Liver (tissue), 9 donors: Measurements from ENCODE around the gene CSF3R. TPM values are rescaled to one million over a fixed set of nuclear protein-coding genes. Genes with fewer than 3 reads are reported as not detected.
"Not testable (repeated sequence)": the region's sequence is repeated elsewhere in the genome, so short reads cannot be mapped to it uniquely, and the experiment has no call there.

Experiments used
- DNase-seq: peaks from one replicate; pipeline ENCODE4 v3.0.0-alpha.2; 2017; ENCODE audit warnings: low spot score
- H3K27ac ChIP-seq, 2 donors: one replicate each; pipeline ENCODE4 v1.7.0; 2013; ENCODE audit warnings: inconsistent platforms in 2 of 2, low read length in 2 of 2, control low read depth in 1 of 2, low read depth in 1 of 2, mild to moderate bottlenecking in 1 of 2
- H3K27me3 ChIP-seq, 4 donors: one replicate each; pipeline versions ENCODE4 v1.6.1 to v1.7.0; 2013; ENCODE audit warnings: low read length in 3 of 4, inconsistent platforms in 1 of 4, mild to moderate bottlenecking in 1 of 4, moderate library complexity in 1 of 4; ENCODE audit not compliant: control insufficient read depth in 4 of 4, insufficient read depth in 4 of 4
- H3K36me3 ChIP-seq, 4 donors: one replicate each; pipeline versions ENCODE4 v1.6.1 to v1.7.0; 2013; ENCODE audit warnings: low read length in 3 of 4, mild to moderate bottlenecking in 3 of 4, low read depth in 1 of 4, moderate library complexity in 1 of 4; ENCODE audit not compliant: control insufficient read depth in 4 of 4, insufficient read depth in 3 of 4
- H3K4me1 ChIP-seq, 4 donors: one replicate each; pipeline versions ENCODE4 v1.6.1 to v1.7.0; 2013; ENCODE audit warnings: low read length in 3 of 4, mild to moderate bottlenecking in 3 of 4, moderate library complexity in 1 of 4; ENCODE audit not compliant: control insufficient read depth in 4 of 4, insufficient read depth in 4 of 4
- H3K4me3 ChIP-seq, 3 donors: one replicate each; pipeline versions ENCODE4 v1.6.1 to v1.7.0; 2013; ENCODE audit warnings: low read length in 3 of 3, control low read depth in 1 of 3, low read depth in 1 of 3, mild to moderate bottlenecking in 1 of 3
- H3K9ac ChIP-seq, 2 donors: one replicate each; pipeline ENCODE4 v1.7.0; 2013; ENCODE audit warnings: low read length in 2 of 2, mild to moderate bottlenecking in 2 of 2, moderate library complexity in 2 of 2, control low read depth in 1 of 2, low read depth in 1 of 2
- H3K9me3 ChIP-seq, 4 donors: one replicate each; pipeline versions ENCODE4 v1.6.1 to v1.7.0; 2013; ENCODE audit warnings: low read length in 3 of 4; ENCODE audit not compliant: control insufficient read depth in 4 of 4
- ATF3 ChIP-seq: IDR thresholded peaks from 2 replicates; pipeline ENCODE4 v1.6.1; 2016; ENCODE audit warnings: antibody characterized with exemption
- CTCF ChIP-seq: fragments of 150-350 bp; IDR thresholded peaks from 2 replicates; pipeline ENCODE4 v1.5.1; 2017; ENCODE audit warnings: improper control_type of control experiment, low read depth, low read length; ENCODE audit not compliant: missing input control
- FOXA1 ChIP-seq: IDR thresholded peaks from 2 replicates; pipeline ENCODE4 v1.6.1; 2016; ENCODE audit warnings: antibody characterized with exemption
- GABPA ChIP-seq, 2 donors: IDR thresholded peaks in 1 of 2; conservative IDR thresholded peaks in 1 of 2; 2 replicates each; pipeline ENCODE4 v1.6.1; 2016; ENCODE audit warnings: antibody characterized with exemption in 2 of 2, mild to moderate bottlenecking in 1 of 2, moderate library complexity in 1 of 2
- JUND ChIP-seq, 2 donors: IDR thresholded peaks; 2 replicates each; pipeline ENCODE4 v1.6.1; 2016; ENCODE audit warnings: antibody characterized with exemption in 2 of 2
- MAX ChIP-seq: IDR thresholded peaks from 2 replicates; pipeline ENCODE4 v1.6.1; 2016; ENCODE audit warnings: antibody characterized with exemption
- RAD21 ChIP-seq, 2 donors: IDR thresholded peaks; 2 replicates each; pipeline ENCODE4 v1.6.1; 2016; ENCODE audit warnings: antibody characterized with exemption in 2 of 2, mild to moderate bottlenecking in 2 of 2
- REST ChIP-seq: IDR thresholded peaks from 2 replicates; pipeline ENCODE4 v1.6.1; 2016; ENCODE audit warnings: antibody characterized with exemption, mild to moderate bottlenecking
- RXRA ChIP-seq, 2 donors: IDR thresholded peaks; 2 replicates each; pipeline ENCODE4 v1.6.1; 2017 to 2018; ENCODE audit warnings: antibody characterized with exemption in 2 of 2, mild to moderate bottlenecking in 1 of 2
- TAF1 ChIP-seq: conservative IDR thresholded peaks from 2 replicates; pipeline ENCODE4 v1.6.1; 2016; ENCODE audit warnings: antibody characterized with exemption, mild to moderate bottlenecking
- YY1 ChIP-seq: IDR thresholded peaks from 2 replicates; pipeline ENCODE4 v1.6.1; 2016; ENCODE audit warnings: antibody characterized with exemption, mild to moderate bottlenecking
- ZBTB33 ChIP-seq: IDR thresholded peaks from 2 replicates; pipeline ENCODE4 v1.6.1; 2016; ENCODE audit warnings: antibody characterized with exemption
- WGBS: extraction: QIAGEN DNeasy Blood & Tissue Kit; methylation state at CpG from one replicate; pipeline ENCODE4 v1.1.7; 2013; 5-methylcytosine and 5-hydroxymethylcytosine counted together
- polyA plus RNA-seq, 2 donors: library from polyadenylated mRNA; stranded (reverse) in 1 of 2; unstranded in 1 of 2; fragments of 200-250 nt in 1 of 2; fragments of >200 nt in 1 of 2; fragmentation: Nextera tagmentation in 1 of 2; extraction: Ambion mirVana in 1 of 2; gene quantifications; one replicate each; pipeline versions ENCODE4 v1.2.1 to v1.2.3, GENCODE V29; 2013 to 2015
- total RNA-seq, 2 donors: library from RNA; depleted of rRNA; stranded (reverse); fragments of >200 nt; gene quantifications; one replicate each; pipeline ENCODE4 v1.2.3, GENCODE V29; 2014
- donor health status: healthy.
- donor health status: healthy.
- donor health status: healthy.
- donor health status: healthy.
- donor health status: healthy.

Gene CSF3R
- total and polyA plus RNA-seq, 4 donors = 6.7 to 81.3 (median 15.9) TPM

GRCh38 chr1:36503733-36504132 lies 21.0 kb upstream of the CSF3R start (continued):
- no peak for TF ChIP-seq CTCF

- Histone ChIP-seq H3K4me3 (no peak overlapping the region), H3K4me1 (no peaks in the 10 kb centered on the region), H3K27me3 (no peaks in the 10 kb centered on the region), H3K9me3 (no peaks in the 10 kb centered on the region), H3K9ac (no peak overlapping the region), H3K36me3 (no peaks in the 10 kb centered on the region), H3K27ac (no peak overlapping the region)
- TF ChIP-seq RXRA (IDR thresholded peaks at IDR 0.05) = no peak
- 72% methylated on average over 1 of the region's 1 CpG for WGBS
- DNase-seq = no peak
Observed at GRCh38 chr1:36503159-36503558, 20.4 kb upstream of the CSF3R start.

GRCh38 chr1:36502616-36503015 lies 19.9 kb upstream of the CSF3R start:
- WGBS = 85% methylated on average over 2 of the region's 2 CpGs
- no peaks in the 10 kb centered on the region for H3K9me3 ChIP-seq
- no peaks in the 10 kb centered on the region for H3K4me1 ChIP-seq
- no peak for TF ChIP-seq ZBTB33
- TF ChIP-seq FOXA1 = no peak
- TF ChIP-seq JUND (IDR thresholded peaks at IDR 0.05) = no peak
- no peak for TF ChIP-seq TAF1
- TF ChIP-seq GABPA (IDR thresholded peaks at IDR 0.05 in 1 of 2, conservative IDR thresholded peaks at IDR 0.05 in 1 of 2) = no peak
- TF ChIP-seq YY1 = no peak
- no peak for TF ChIP-seq MAX
- TF ChIP-seq CTCF = no peak
- TF ChIP-seq REST = no peak
- no peak for TF ChIP-seq RAD21 (IDR thresholded peaks at IDR 0.05)
- no peak for TF ChIP-seq ATF3
- no peak for TF ChIP-seq RXRA (IDR thresholded peaks at IDR 0.05)
- H3K27me3 ChIP-seq = no peaks in the 10 kb centered on the region
- no peak overlapping the region for H3K9ac ChIP-seq
- H3K36me3 ChIP-seq = no peaks in the 10 kb centered on the region
- no peak overlapping the region for H3K4me3 ChIP-seq
- H3K27ac ChIP-seq = no peak overlapping the region
- no peak for DNase-seq

- H3K27me3 ChIP-seq, DNase-seq, H3K27ac ChIP-seq, H3K9me3 ChIP-seq, H3K36me3 ChIP-seq, H3K4me3 ChIP-seq, H3K9ac ChIP-seq, H3K4me1 ChIP-seq: not testable (repeated sequence)
- WGBS = 90% methylated on average over 4 of the region's 4 CpGs
Observed at GRCh38 chr1:36501911-36502310, 19.2 kb upstream of the CSF3R start.
